ENCODE data around the gene FOXN3.

FOXN3 gene

DNA sequence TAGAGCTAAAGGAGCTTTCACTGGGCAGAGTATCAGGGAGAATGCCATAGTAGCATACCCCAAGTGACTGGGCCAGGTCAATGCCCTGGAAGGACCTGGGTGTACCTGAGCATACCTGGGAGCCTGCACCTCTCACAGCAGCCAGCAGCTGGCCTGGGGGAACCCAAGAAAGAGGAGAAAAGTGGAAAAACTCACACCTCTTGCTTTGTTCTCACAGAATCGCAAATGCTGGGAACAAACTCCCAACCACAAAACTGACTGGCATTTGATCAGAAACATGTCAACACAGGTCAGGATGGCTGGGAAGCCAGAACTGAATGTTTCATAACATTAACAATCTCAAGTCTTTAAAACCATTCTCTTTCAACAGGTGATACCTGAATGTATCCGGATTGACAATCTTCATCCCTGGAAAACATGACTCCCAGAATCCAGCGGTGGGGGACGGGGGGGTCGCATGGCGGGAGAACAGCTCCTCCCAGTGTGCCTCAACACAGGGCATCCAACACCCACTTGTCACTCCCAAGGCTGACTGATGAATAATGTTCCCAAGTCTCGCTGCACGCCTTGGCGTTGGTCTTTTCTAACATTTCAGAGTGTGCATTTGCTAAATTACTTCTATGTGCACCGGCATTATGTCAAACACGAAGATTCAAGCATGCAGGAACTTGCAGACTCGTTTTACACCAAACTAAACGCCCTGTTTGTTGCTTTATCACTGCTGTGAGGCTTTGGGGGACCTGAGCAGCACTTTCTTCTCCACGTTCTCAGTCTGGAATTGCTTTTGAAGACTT is 7.9 kb downstream of the FOXN3 start:
- no peak for DNase-seq (ENCODE audit: low spot score)

DNA sequence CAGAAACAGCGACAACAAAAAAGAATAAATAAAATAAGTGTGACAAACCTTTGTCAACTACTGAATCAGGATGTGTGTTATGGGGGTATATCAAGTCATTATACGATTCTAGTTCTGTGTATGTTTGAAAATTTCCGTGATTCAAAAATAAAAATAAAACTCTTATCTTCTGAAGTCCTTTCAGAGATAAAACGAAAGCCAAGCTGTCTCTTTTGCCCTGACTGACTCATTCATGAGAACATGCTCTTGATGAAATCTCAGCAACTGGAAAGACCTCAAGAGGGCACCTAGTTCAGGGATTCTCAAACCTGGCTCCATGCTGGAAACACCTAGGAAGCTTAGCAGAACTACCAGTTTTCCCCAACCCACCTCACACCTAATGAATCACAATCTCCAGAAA is 9.2 kb downstream of the FOXN3 start:
- no peak for DNase-seq (ENCODE audit: low spot score)

DNA sequence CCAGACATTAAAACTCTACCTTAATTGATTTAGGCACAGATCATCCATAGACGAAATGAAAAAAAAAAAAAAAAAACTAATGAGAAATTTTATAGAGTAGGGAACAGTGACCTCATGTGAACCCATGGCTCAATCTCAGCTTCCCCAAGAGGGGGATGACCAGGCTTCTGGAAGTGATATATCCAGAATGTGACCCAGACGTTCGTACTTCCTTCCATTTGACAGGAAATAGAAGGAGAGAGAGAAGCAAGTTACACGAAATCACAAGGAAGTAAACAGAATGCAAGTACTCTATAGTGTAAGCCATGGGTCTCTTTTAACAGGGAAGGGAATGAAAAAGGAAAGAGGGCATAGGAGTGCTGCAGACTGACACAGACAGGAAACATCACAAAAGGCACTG is 10.1 kb downstream of the FOXN3 start:
- no peak for DNase-seq (ENCODE audit: low spot score)

DNA sequence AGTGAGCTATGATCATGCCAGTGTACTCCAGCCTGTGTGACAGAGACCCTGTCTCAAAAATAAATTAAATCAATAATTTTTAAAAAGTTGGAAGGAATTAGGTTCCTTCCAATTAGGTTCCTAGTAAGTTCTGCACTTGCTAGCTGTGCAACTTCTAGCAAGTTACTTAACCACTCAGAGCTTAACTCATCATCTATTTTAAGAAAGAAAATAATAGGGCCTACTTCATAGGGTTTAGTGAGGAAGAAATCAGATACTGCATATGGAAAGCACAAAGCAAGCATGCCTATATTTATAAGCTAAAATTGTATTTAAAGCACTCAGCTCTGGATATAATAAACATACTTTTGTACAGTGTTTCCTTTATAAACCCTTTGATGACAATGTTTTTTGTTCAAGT is 10.7 kb downstream of the FOXN3 start:
- DNase-seq (ENCODE audit: low spot score), result no peak

DNA sequence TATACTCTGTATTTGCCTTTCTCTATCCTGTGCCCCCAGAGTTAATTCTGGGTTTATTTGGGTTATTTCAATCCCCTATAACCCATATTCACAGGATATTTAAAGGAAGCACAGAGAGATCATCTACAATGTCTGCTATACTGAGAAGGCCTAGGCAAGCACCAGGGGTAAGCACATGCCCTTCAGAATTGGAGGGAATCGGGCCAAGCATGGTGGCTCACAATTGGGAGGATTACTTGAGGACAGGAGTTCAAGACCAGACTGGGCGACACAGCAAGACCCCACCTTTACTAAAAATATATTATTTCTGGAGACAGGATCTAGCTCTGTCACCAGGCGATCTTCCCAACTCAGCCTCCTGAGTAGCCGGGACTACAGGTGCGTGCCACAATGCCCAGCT is 11.3 kb downstream of the FOXN3 start:
- no peak for DNase-seq (ENCODE audit: low spot score)

DNA sequence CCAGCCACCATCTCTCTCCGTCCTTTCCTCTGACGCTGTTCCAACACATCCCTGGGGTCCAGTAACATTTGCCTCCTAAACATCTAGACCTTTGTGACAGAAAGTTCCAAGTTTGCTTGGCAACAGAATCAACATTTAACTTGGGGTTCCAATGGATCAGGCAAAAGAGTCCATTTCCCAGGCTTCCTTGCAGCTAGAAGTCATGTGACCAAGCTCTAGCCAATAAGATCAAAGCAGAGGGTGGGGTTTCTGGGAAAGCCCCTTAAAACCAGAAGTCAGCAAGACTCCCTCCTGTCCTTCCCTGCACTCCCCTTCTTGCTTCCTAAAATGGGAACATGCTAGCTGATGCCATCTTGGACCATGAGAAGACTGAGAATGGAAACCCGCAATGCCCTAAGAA is 14.7 kb downstream of the FOXN3 start:
- no peak for DNase-seq (ENCODE audit: low spot score)

DNA sequence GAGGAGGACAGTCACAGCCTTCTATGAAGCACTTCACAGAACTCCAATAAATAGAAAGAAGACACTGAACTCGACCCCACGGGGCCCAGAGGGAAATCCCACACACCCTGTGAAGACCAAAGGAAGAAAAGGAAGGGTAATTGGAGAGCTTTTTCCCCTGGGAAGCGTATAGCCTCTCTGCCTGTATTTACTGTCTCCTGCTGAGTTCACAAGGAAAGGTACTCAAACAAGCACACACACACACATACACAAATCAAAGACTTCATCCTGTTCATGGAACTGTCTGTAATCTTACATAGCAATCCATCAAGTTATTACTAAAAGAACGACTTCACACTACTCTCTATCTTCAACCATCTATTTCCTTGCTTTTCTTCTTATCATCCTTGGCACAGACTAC is 15.3 kb downstream of the FOXN3 start:
- no peak for DNase-seq (ENCODE audit: low spot score)

DNA sequence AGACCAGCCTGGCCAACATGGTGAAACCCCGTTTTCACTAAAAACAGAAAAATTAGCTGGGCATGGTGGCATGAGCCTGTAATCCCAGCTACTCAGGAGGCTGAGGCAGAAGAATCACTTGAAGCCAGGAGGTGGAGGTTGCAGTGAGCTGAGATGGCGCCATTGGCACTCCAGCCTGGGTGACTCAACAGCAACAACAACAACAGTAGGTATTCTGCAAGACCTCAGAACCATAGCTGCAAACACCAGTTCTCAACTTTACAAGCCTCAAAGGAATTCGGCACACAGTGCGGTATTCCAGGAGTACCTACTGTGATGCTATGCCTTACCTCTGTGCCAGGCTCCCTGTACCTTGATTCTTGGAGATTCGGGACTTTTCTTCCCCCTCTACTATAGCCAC is 15.8 kb downstream of the FOXN3 start:
- DNase-seq (ENCODE audit: low spot score), result no peak

DNA sequence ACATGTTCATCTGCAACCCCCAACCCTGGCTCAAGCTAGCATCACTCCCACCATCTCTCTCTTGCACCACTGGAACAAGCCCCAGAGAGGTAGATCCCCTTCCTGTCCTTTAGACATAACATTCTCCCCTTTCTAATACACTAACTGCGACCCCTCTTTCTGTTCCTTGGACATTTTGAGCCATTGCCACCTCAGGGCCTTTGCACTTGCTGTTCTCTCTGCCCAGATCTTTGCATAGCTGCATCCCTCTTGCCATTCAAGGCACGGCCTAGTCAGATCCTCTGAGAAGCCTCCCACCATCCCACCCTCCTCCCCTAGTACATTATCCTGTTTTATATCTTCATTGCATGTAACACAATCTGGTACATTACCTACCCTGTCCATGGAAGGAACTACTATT is 16.5 kb downstream of the FOXN3 start:
- DNase-seq (ENCODE audit: low spot score), result no peak

DNA sequence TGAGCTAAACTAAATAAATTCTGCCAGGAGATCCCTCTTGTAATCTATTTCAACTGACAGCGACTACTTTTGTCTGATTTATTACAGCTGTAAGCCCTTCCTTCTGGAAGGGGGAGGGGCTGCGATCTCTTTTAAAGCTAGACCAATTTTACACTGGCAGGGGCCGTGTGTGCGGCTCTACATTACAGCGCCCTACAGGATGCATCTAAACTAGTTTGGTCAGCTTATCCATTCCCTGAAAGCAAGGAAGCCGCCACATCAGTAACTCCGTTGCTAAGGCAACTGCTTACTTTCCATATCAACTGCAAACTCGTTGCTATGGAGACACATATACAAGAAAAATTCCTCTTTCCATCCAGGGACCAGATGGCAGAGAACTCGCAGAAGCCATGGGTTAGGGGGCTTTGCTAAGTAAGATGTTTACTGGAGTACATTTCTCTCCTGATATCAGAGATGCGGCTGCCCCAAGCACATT is 17.4 kb downstream of the FOXN3 start:
- DNase-seq (ENCODE audit: low spot score), result no peak

DNA sequence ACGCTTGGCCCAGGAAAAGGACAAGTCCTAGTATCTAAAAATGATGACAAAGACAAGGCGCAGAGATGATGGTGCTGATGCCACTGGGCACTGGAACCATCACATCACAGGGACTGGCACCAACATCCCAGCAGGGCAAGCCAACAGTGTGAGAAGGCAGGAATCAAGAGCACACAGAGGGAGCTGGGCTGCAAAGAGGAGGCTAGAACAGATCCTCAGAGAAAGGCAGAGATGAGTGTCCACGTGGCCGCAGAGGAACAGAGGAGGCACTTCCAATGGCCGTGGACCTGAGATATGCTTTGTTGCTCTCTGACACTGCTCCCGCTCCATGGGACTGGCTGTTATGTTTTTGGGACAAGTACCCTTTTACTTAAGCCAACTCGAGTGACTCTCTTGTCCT is 17.9 kb downstream of the FOXN3 start:
- no peak for DNase-seq (ENCODE audit: low spot score)

DNA sequence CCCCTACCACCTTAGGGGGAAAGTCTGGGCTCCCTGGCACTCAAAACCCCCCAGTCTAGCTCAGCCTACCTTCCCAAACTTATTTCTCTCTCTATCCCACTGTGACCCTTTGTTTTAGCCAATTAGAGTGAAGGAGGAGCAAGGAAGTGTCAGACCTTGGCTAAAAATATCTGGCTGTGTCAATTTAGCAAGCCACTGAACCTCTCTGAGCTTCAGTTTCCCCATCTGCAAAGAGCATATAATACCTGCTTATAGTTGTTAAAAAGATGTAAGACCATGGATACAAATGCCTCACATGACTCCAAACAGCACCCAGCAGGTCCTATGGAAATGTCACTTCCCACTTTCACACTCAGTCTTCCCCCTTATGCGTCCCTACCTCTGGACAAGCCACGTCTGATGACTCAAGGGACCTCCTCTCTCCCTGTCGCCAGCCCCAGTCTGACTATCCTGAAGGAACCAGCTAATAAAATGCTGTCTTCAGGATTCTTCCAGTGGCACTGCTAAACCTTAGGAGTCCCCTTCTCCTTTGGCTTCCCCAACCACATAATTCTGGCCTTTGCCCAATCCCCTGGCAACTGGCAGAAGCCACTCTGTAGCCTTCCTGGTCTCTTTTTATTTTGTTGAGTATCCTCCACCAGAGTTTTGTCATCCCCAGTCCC is 19.3 kb downstream of the FOXN3 start:
- no peak for DNase-seq (ENCODE audit: low spot score)

DNA sequence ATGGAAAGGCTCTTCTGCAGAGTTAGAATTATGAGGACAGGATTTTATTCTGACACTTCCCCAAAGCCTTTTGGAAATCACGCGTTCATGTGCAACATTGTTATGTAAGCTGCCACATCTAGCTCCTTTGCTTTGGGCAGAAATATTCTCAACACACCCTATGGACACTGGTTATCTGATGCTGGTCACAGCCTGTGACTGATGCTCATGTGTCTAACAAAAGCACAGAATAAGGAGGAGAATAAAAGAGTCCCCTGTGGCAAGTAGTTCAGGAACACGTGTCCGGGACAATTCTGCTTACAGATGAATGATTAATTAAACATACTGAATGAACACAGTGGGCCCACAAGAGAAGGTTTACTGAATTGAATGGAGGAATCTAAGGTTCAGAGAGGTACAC is 22.1 kb downstream of the FOXN3 start:
- DNase-seq (ENCODE audit: low spot score), result no peak

DNA sequence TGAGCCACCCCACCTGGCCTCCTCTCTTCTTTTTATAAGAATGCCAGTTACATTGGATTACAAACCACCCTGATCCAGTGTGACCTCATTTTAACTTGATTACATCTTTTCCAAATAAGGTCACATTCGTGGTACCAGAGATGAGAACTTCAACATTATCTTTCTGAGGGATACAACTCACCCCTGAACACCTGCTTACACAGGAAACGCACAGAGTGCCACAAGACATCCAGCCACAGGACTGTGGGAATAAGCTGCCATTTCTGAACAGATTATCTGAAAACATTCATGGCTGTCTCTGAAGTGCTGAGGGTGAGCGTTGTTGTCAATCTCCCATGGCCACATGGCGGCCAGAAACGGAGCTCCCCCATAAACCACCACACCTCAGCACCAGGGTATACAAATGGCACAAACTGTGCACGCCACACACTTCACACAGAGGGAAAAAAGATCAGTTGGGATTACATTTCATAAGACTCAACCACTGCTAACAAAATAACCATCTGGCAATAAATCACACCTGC is 23.7 kb downstream of the FOXN3 start:
- no peak for DNase-seq (ENCODE audit: low spot score)

DNA sequence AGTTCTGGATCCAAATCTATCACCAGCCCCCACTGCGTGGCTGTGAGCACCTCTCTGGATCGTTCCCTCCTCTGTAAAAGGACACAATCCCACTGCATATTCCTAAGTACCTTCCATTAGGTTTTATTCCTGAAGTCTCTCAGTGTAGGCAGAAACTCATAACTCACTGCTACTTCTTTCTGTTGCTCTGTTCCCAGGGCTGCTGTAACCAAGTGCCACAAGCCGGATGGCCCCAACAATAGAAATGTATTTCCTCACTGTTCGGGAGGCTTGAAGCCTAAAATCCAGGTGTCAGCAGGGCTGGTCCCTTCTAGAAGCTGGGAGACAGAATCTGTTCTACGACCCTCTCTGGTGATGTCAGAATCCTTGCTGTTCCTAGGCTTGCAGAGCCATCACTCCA is 24.9 kb downstream of the FOXN3 start:
- no peak for DNase-seq (ENCODE audit: low spot score)

DNA sequence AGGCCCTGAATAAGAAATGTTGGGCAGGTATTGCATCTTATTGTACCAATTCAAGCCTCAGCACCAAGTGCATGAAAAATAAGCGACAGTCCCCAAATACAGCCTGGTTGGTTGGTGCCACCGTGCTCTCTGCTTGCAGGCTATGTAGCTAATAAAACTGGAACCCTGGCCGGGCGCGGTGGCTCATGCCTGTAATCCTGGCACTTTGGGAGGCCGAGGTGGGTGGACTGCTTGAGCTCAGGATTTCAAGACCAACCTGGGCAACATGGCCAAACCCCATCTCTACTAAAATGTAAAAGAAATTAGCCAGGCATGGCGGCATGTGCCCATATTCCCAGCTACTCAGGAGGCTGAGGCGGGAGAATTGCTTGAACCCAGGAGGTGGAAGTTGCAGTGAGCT is 25.5 kb downstream of the FOXN3 start:
- no peak for DNase-seq (ENCODE audit: low spot score)

DNA sequence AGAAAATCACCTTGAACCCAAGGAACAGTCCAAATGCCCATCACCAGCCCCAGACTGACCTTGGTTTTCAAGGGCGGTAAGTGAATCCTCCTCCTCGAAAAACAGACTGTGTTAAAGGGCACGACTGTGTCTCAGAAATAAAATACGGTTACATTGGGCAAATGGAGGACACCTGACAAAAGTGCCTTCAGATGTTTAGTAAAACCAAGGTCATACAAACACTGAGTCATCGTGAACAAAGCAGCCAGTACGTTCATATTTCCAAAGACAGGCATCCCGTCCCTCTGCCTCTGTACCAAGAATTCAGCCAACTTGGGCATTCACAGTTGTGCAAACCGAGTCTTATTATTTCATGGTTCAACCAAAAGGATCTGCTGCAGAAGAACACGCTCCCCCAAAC is 25.9 kb downstream of the FOXN3 start:
- no peak for DNase-seq (ENCODE audit: low spot score)

DNA sequence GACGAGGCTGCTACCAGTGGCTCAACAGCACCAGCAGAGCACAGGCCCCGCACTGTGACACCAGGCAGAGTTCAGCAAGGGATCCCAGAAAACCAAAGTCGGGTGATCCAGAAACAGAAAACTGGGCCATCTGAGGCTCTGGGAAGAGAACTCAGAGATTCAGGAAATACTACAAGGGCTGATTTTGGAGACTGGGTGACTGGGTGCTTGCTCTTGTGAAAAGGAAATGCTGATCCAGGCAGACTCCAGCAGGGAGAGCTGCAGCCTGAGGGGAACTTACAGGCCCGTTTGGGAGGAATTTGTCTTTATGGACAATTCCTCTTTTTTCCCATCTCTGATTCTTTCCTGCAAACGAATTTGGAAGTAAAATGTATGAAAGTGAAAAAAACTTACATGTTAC is 28.2 kb downstream of the FOXN3 start:
- DNase-seq (ENCODE audit: low spot score), result no peak

DNA sequence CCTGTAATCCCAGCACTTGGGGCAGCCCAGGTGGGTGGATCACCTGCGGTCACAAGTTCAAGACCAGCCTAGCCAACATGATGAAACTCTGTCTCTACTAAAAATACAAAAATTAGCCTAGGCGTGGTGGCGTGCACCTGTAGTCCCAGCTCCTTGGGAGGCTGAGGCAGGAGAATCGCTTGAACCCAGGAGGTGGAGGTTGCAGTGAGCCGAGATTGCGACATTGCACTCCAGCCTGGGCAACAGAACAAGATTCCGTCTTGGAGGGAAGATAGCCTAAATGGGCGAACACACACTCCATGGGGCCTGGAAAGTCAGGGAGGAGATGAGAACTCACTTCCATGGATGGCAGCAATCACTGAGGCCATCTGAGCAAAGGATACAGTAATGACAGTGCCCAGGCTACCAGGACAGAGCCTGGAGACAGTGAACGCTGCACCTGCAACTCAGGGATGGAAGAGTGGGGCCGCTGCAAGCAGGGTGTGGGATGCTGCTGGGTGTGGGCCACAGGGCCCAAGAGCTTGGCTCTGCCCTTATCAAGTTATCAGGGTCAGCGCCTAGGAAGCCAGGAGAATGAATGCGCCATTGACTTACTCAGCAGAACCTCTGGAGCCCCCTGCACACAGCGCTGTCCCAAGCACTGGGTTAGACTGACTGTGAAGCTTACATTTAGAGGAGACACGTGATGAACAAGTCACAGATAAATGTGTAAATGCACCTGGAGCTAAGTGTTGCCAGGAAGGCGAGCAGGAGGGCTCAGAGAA is 28.9 kb downstream of the FOXN3 start:
- DNase-seq (ENCODE audit: low spot score), result no peak

DNA sequence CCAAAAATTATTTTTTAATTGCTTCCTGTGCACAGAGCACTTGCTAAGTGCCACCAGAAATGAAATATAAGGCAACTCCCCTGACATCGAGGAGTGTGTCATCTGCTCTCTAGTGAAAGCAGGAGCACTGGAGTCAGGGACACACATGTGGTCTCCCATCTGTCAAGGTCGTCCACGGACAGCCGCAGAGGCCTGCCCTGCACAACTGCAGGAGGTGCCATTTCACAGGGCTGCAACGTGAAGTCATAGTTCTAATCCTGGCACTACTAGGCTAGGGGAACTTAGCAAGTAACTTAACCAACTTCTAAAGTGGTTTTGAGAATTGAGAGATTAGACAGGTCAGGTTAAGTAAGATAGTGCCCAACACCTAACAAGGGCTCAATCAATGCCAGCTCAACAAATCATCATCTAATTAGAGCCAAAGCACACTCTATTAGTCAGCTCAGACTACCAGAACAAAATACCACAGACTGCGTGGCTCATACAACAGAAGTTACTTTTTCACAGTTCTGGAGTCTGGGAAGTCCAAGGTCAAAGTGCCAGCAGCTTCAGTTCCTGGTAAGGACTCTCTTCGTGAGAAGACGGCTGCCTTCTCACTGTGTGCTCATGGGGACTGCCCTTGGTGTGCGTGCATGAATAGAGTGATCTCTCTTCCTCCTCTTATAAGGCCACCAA is 30.7 kb downstream of the FOXN3 start:
- no peak for DNase-seq (ENCODE audit: low spot score)

DNA sequence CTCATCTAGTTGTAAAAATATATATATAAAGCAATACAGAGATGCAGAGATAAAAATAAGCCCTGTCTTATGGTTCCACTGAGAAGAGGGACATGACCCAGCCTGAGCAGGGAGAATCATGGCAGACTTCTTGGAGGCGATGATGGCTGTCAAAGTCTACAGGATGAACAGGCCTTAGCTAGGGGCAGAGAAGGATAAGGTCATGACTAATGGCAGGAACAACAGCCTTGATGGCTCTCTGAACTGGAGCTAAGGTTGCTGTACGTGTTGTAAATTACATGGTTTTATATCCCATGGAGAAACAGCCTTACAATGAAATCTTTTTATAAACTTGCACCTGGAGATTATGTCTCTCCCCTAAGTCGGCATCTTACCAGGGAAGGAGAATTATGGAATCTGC is 32.4 kb downstream of the FOXN3 start:
- DNase-seq (ENCODE audit: low spot score), result no peak

DNA sequence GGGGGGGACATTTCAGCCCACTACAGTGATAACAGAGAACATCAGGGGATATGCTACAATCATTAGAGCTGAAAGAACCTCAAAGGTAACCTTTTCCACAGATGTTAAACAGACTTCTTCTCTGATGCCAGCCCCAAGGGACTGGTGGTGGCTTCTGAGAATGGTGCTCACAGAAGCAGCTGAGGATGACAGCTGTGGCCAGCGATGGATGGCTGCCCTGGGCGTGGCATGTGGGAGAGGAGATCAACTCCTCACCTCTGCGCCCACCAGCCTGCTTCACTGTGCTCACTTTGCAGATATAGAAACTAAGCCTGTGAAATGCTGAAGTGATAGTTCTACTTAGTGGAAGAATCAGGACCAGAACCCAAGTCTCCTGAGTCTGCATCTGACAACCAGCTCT is 33.0 kb downstream of the FOXN3 start:
- no peak for DNase-seq (ENCODE audit: low spot score)

All from HuH-7 (cell line).